CD4-positive, alpha-beta T cell (primary cell): ENCODE measurements around the gene WWC2. TPM values are rescaled to one million over a fixed set of nuclear protein-coding genes. Genes with fewer than 3 reads are reported as not detected.
A peak's percentile ranks its signal among the peaks of the same experiment; 100 is the strongest.
"Not testable (repeated sequence)": the region's sequence is repeated elsewhere in the genome, so short reads cannot be mapped to it uniquely, and the experiment has no call there.

Experiments
- ATAC-seq: fragments of 200-7000 bp; cut with Tn5 transposase; one replicate; pipeline ENCODE4 v1.10.0; 2022; ENCODE audit warnings: mild to moderate bottlenecking; ENCODE audit not compliant: poor library complexity
- CTCF ChIA-PET: fragments of 350-600 bp; sonication (Branson Sonifier 250); formaldehyde crosslinking; loops from one replicate; lab custom pipeline; 2021; ENCODE audit warnings: antibody characterized with exemption, inconsistent platforms; lab: Charles Lee
- POLR2A ChIA-PET: fragments of 350-600 bp; sonication (Branson Sonifier 250); formaldehyde crosslinking; loops from one replicate; lab custom pipeline; 2021; ENCODE audit warnings: antibody characterized with exemption, inconsistent platforms; lab: Charles Lee
- DNase-seq, 14 experiments: peaks; one replicate each; pipeline ENCODE4 v3.0.0-alpha.2; 2013 to 2020; ENCODE audit warnings: mixed read lengths in 2 of 14
- H3K27ac ChIP-seq, 2 donors: one replicate each; pipeline versions ENCODE4 v1.5.1 to v1.7.0; 2013; ENCODE audit warnings: low read length in 2 of 2, low read depth in 1 of 2, mild to moderate bottlenecking in 1 of 2
- H3K27me3 ChIP-seq, 2 experiments: 1 replicate in 1 of 2; 2 replicates in 1 of 2; pipeline versions ENCODE4 v1.6.1 to v1.7.0; 2013; ENCODE audit warnings: low read length in 2 of 2, control low read depth in 1 of 2, mild to moderate bottlenecking in 1 of 2, moderate library complexity in 1 of 2; ENCODE audit not compliant: insufficient read depth in 2 of 2, control insufficient read depth in 1 of 2
- H3K36me3 ChIP-seq: one replicate; pipeline ENCODE4 v1.6.1; 2013; ENCODE audit warnings: low read length, control low read depth; ENCODE audit not compliant: insufficient read depth
- H3K4me1 ChIP-seq: one replicate; pipeline ENCODE4 v1.6.1; 2013; ENCODE audit warnings: low read length, control low read depth; ENCODE audit not compliant: insufficient read depth
- H3K4me3 ChIP-seq: one replicate; pipeline ENCODE4 v1.5.1; 2013; ENCODE audit warnings: mild to moderate bottlenecking, low read length, moderate library complexity
- H3K9me3 ChIP-seq, 2 experiments: 1 replicate in 1 of 2; 2 replicates in 1 of 2; pipeline versions ENCODE4 v1.6.1 to v1.7.0; 2013; ENCODE audit warnings: low read length in 2 of 2, mild to moderate bottlenecking in 2 of 2, control low read depth in 1 of 2, moderate library complexity in 1 of 2; ENCODE audit not compliant: control insufficient read depth in 1 of 2, insufficient read depth in 1 of 2
- H3K27ac Mint-ChIP-seq: one replicate; pipeline ENCODE4 v1.8.0; 2020; ENCODE audit warnings: mixed read lengths
- H3K27me3 Mint-ChIP-seq: one replicate; pipeline ENCODE4 v1.8.0; 2021; ENCODE audit warnings: mixed read lengths
- H3K36me3 Mint-ChIP-seq: one replicate; pipeline ENCODE4 v1.8.0; 2021; ENCODE audit warnings: low read depth, mixed read lengths
- H3K4me1 Mint-ChIP-seq: one replicate; pipeline ENCODE4 v1.8.0; 2021; ENCODE audit warnings: low read depth, mixed read lengths
- H3K4me3 Mint-ChIP-seq: one replicate; pipeline ENCODE4 v1.8.0; 2020; ENCODE audit warnings: mild to moderate bottlenecking, mixed read lengths
- H3K9me3 Mint-ChIP-seq: one replicate; pipeline ENCODE4 v1.8.0; 2020; ENCODE audit warnings: mixed read lengths
- CTCF ChIP-seq: fragments of 200-600 bp; IDR thresholded peaks from one replicate; pipeline ENCODE4 v1.8.0; 2022; ENCODE audit warnings: antibody characterized with exemption, mild to moderate bottlenecking
- intact Hi-C, 2 experiments: fragments of 100-400 bp; cut with DNase I in 1 of 2; cut with micrococcal nuclease in 1 of 2; formaldehyde crosslinking; loops; one replicate each; pipeline versions ENCODE4 v1.15.1 to v1.9.0; 2023 to 2025; cut with DNase I, micrococcal nuclease
- total RNA-seq, 174 experiments: library from RNA in 2 of 174; stranded (reverse) in 2 of 174; gene quantifications; one replicate each; pipeline ENCODE4 v1.2.3 and lab custom pipeline; 2021 to 2026

The WWC2 gene
- total RNA-seq, 2 experiments from 2014 or later: 4.1 to 4.9 TPM

GRCh38 chr4:183321516-183321915 is 222.5 kb downstream of the WWC2 start:
- Histone ChIP-seq H3K36me3 (no peaks in the 10 kb centered on the region), H3K9me3 (no peaks in the 10 kb centered on the region), H3K27ac (no peak overlapping the region), H3K27me3 (no peaks in the 10 kb centered on the region), H3K4me3 (no peak overlapping the region), H3K4me1 (no peaks in the 10 kb centered on the region)
- no peak for TF ChIP-seq CTCF
- no peaks in the 10 kb centered on the region for H3K36me3 Mint-ChIP-seq
- peaks cover 9% of the 10 kb centered on the region for H3K27me3 Mint-ChIP-seq
- H3K4me1 Mint-ChIP-seq: peaks cover 11% of the 10 kb centered on the region
- peak overlapping the region; percentile 6 for H3K27ac Mint-ChIP-seq
- ChIA-PET CTCF (no interaction called here), POLR2A (interaction anchor here (0.7 to 0.8 kb wide), 2 partner anchors 123 to 947 kb away, joined by 3 read pairs; no protein-coding TSS in a partner anchor)
- no peak for DNase-seq
- H3K4me3 Mint-ChIP-seq: no peak overlapping the region
- no peak for ATAC-seq
- no peaks in the 10 kb centered on the region for H3K9me3 Mint-ChIP-seq
- intact Hi-C loops: no loop called here

GRCh38 chr4:183322326-183322725 is 223.3 kb downstream of the WWC2 start, which contains the start of gene CLDN24:
Gene CLDN24 (minus strand): TSS chr4:183322426. CDS start chr4:183322426, 0 bp downstream.
- Histone ChIP-seq H3K4me1 (no peaks in the 10 kb centered on the region), H3K9me3 (no peaks in the 10 kb centered on the region), H3K36me3 (no peaks in the 10 kb centered on the region), H3K4me3 (no peak within 1 kb of the TSS), H3K27ac (no peak within 1 kb of the TSS), H3K27me3 (no peaks in the 10 kb centered on the region)
- DNase-seq (no peak), ATAC-seq (no peak)
- intact Hi-C loops: no loop called here
- H3K4me1 Mint-ChIP-seq: peaks cover 11% of the 10 kb centered on the region
- H3K4me3 Mint-ChIP-seq: no peak within 1 kb of the TSS
- TF ChIP-seq CTCF: no peak
- peak within 1 kb of the TSS; percentile 6 for H3K27ac Mint-ChIP-seq
- ChIA-PET POLR2A (no interaction called here), CTCF (interaction anchor here (0.6 kb wide), 1 partner anchor 25 kb away, joined by 3 read pairs; no protein-coding TSS in a partner anchor)
- H3K9me3 Mint-ChIP-seq: no peaks in the 10 kb centered on the region
- no peaks in the 10 kb centered on the region for H3K36me3 Mint-ChIP-seq
- H3K27me3 Mint-ChIP-seq: peaks cover 14% of the 10 kb centered on the region

- no peak for TF ChIP-seq CTCF
- no peaks in the 10 kb centered on the region for H3K27me3 ChIP-seq
Measured at GRCh38 chr4:183323295-183323694, 224.2 kb downstream of the WWC2 start.

GRCh38 chr4:183324056-183324455 is 225.0 kb downstream of the WWC2 start:
- POLR2A ChIA-PET: interaction anchor here (0.6 kb wide), 1 partner anchor 164 kb away, joined by 3 read pairs; no protein-coding TSS in a partner anchor
- H3K36me3 Mint-ChIP-seq, intact Hi-C loops, H3K27me3 ChIP-seq, H3K4me3 ChIP-seq, DNase-seq, ATAC-seq, H3K9me3 ChIP-seq, H3K9me3 Mint-ChIP-seq, H3K4me3 Mint-ChIP-seq, H3K27ac Mint-ChIP-seq, H3K36me3 ChIP-seq, H3K27ac ChIP-seq, H3K4me1 ChIP-seq, CTCF ChIA-PET: not testable (repeated sequence)
- Mint-ChIP-seq H3K4me1 (peaks cover 11% of the 10 kb centered on the region), H3K27me3 (peaks cover 14% of the 10 kb centered on the region)

More at GRCh38 chr4:183323295-183323694, 224.2 kb downstream of the WWC2 start:
- Mint-ChIP-seq H3K36me3 (no peaks in the 10 kb centered on the region), H3K27ac (no peak overlapping the region), H3K4me3 (no peak overlapping the region), H3K27me3 (peaks cover 14% of the 10 kb centered on the region), H3K9me3 (no peaks in the 10 kb centered on the region), H3K4me1 (peaks cover 11% of the 10 kb centered on the region)
- ChIA-PET CTCF (no interaction called here), POLR2A (interaction anchor here (0.6 kb wide), 1 partner anchor 163 kb away, joined by 3 read pairs; no protein-coding TSS in a partner anchor)
- no peaks in the 10 kb centered on the region for H3K9me3 ChIP-seq
- H3K4me1 ChIP-seq: no peaks in the 10 kb centered on the region
- intact Hi-C loops: no loop called here
- no peaks in the 10 kb centered on the region for H3K36me3 ChIP-seq
- DNase-seq: no peak
- H3K4me3 ChIP-seq: no peak overlapping the region
- no peak for ATAC-seq
- no peak overlapping the region for H3K27ac ChIP-seq
